AG04450 (cell line): Measurements from ENCODE around the gene TLX3. TPM values are rescaled to one million over a fixed set of nuclear protein-coding genes. Genes with fewer than 3 reads are reported as not detected.

Experiments used
- CTCF ChIA-PET: fragments of 300-600, 350-600 bp; formaldehyde crosslinking; extraction: SDS; loops from one replicate; lab custom pipeline; 2022; ENCODE audit warnings: antibody characterized with exemption, inconsistent platforms; lab: Charles Lee
- POLR2A ChIA-PET: fragments of 350-600 bp; formaldehyde crosslinking; extraction: SDS; loops from one replicate; lab custom pipeline; 2021; ENCODE audit warnings: antibody characterized with exemption, inconsistent platforms; lab: Yijun Ruan, JAX
- DNase-seq: peaks from one replicate; pipeline ENCODE4 v3.0.0-alpha.2; 2011; ENCODE audit warnings: low read depth, low spot score
- H3K27ac ChIP-seq: one replicate; pipeline ENCODE4 v1.5.1; 2012; ENCODE audit warnings: low read depth, low read length, control low read depth
- H3K27me3 ChIP-seq: one replicate; pipeline ENCODE4 v1.6.0; 2012; ENCODE audit warnings: low read length; ENCODE audit not compliant: control insufficient read depth, insufficient read depth
- H3K4me3 ChIP-seq: 2 replicates; pipeline ENCODE4 v1.5.1; 2011; ENCODE audit warnings: mild to moderate bottlenecking, low read depth, low read length, control low read depth
- H3K9me3 ChIP-seq: 2 replicates; pipeline ENCODE4 v1.5.1; 2012; ENCODE audit warnings: low read length; ENCODE audit not compliant: control insufficient read depth, insufficient read depth
- polyA plus RNA-seq: library from polyadenylated mRNA; depleted of rRNA; stranded (reverse); fragments of >200 nt; gene quantifications from 2 replicates; pipeline ENCODE4 v1.2.3, GENCODE V29; 2011
- TF ChIP-seq, protein P1 (sequence below): IDR thresholded peaks from 2 replicates; pipeline ENCODE4 v1.5.1; 2011; ENCODE audit warnings: low read depth, low read length, control low read depth, inconsistent platforms

TLX3 gene
- polyA plus RNA-seq, 1 experiment = not detected

DNA sequence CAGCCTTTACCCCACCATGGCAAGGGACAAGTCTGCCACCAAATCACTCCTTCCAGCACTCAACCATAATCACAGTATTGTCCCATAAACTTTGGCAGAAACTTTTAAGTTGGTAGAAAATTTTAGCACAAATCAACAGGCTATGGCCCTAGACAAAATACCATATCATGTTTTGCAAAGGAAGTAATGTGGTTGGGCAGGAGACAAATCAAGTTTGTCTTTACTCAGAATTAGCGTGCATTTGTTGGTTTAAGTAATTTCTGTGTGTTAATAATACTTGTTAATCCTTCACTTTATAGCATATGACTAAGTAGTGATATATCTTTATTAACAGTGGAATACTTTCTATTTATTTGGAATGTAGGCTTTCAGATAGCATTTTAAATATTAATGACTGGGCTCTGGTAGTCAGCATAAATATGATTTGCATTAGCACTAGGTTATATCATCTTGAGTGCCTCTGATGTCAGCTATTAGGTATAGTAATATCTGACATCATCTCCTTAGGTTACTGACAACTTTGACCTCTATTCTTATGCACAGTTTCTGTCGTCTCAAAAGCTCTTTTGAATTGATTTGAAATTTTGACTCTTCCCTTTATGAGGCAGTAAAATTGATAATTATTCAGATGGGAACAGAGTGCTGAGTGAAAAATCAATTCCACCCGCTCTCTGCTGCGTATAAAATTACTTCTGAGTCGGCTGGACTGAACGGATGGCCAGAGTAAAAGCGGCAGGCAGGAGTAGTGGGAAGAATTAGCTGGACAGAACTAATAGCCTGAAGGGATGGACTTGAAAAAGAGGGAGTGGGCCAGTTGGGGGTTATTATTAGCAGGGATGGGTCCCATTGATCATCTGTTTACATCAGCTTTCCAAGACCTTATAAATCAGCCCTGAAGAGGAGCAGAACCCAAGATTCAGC, 40.1 kb upstream of the TLX3 start:
- DNase-seq = no peak
- no peak overlapping the region for H3K4me3 ChIP-seq
- TF ChIP-seq, protein P1, sequence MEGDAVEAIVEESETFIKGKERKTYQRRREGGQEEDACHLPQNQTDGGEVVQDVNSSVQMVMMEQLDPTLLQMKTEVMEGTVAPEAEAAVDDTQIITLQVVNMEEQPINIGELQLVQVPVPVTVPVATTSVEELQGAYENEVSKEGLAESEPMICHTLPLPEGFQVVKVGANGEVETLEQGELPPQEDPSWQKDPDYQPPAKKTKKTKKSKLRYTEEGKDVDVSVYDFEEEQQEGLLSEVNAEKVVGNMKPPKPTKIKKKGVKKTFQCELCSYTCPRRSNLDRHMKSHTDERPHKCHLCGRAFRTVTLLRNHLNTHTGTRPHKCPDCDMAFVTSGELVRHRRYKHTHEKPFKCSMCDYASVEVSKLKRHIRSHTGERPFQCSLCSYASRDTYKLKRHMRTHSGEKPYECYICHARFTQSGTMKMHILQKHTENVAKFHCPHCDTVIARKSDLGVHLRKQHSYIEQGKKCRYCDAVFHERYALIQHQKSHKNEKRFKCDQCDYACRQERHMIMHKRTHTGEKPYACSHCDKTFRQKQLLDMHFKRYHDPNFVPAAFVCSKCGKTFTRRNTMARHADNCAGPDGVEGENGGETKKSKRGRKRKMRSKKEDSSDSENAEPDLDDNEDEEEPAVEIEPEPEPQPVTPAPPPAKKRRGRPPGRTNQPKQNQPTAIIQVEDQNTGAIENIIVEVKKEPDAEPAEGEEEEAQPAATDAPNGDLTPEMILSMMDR = no peak
- H3K27me3 ChIP-seq = no peaks in the 10 kb centered on the region
- no peaks in the 10 kb centered on the region for H3K9me3 ChIP-seq
- POLR2A ChIA-PET = no interaction called here
- peak overlapping the region; percentile 69 for H3K27ac ChIP-seq
- CTCF ChIA-PET = interaction anchor here (0.8 to 1.0 kb wide), 2 partner anchors 64 to 69 kb away, joined by 3 to 4 read pairs; no protein-coding TSS in a partner anchor

DNA sequence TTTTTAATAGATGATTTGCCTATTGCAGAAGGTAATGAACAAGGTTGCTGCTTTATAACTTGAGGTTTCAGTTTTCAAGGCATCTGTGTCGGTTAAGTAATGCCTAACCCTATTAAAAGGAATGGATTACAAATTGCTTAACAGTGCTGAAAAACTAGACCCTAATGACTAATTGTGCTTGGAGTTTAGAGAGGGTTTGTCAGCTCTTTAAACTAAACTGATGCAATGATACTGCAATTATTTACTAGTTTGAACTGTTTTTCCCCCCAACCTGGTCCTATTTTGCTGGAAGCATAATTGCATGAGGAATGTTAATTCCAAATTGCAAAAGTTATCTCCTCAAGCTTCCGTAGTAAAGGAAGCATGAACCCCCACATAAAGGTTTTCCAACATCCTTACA, 39.3 kb upstream of the TLX3 start:
- H3K4me3 ChIP-seq = no peak overlapping the region
- POLR2A ChIA-PET = no interaction called here
- CTCF ChIA-PET = no interaction called here
- DNase-seq = peak; percentile 36
- TF ChIP-seq, protein P1 = no peak
- H3K9me3 ChIP-seq = no peaks in the 10 kb centered on the region
- no peaks in the 10 kb centered on the region for H3K27me3 ChIP-seq
- H3K27ac ChIP-seq = no peak overlapping the region

DNA sequence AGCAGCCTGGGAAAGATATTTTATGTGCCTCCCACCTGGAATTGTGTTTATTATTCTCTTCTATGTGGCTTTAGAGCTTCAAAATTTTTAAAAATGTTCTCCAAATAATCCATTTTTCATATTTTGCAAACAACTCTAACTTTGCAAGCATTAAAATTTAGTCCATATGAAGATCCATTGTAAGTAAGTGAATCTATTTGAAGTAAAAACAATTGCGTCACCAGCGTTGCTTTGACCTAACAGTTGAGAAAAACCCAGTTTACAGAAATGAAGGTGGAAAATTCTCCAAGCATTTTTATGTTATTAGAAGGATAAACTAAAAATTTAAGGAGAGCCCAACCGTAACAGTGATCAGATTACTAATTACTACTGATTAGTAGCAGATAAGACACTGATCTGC, 38.9 kb upstream of the TLX3 start:
- Histone ChIP-seq H3K27me3 (no peaks in the 10 kb centered on the region), H3K9me3 (no peaks in the 10 kb centered on the region), H3K27ac (no peak overlapping the region), H3K4me3 (no peak overlapping the region)
- TF ChIP-seq, protein P1 = no peak
- POLR2A ChIA-PET = no interaction called here
- CTCF ChIA-PET = no interaction called here
- DNase-seq = no peak

DNA sequence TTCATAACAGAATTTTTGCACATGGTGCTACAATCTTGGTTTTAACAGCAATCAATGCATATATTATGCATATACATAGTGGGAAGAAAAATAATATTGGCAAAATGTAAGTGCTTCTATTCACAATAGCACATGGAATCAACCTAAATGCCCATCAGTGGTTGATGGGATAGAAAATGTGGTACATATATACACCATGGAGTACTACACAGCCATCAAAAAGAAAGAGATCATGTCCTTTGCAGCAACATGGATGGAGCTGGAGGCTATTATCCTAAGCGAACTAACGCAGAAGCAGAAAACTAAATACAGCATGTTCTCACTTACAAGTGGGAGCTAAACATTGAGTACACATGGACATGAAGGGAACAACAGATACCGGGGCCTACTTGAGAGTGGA, 37.2 kb upstream of the TLX3 start:
- Histone ChIP-seq H3K9me3 (no peaks in the 10 kb centered on the region), H3K27me3 (no peaks in the 10 kb centered on the region), H3K27ac (no peak overlapping the region), H3K4me3 (no peak overlapping the region)
- no peak for DNase-seq
- ChIA-PET POLR2A (no interaction called here), CTCF (interaction anchor here (1.0 to 2.1 kb wide), 3 partner anchors 65 to 463 kb away, joined by 3 to 13 read pairs (median 7); no protein-coding TSS in a partner anchor)
- TF ChIP-seq, protein P1 = no peak
